Urothelium cell line (cell line): ENCODE measurements around the gene GJB5.

Source experiments
- DNase-seq: peaks from one replicate; pipeline ENCODE4 v3.0.0; 2011; ENCODE audit warnings: low spot score, mixed read lengths
- FAIRE-seq: peaks from 2 replicates; lab custom pipeline; 2011; peaks lifted over from hg19 to GRCh38; lab: Jason Lieb, UNC

The GJB5 gene

DNA sequence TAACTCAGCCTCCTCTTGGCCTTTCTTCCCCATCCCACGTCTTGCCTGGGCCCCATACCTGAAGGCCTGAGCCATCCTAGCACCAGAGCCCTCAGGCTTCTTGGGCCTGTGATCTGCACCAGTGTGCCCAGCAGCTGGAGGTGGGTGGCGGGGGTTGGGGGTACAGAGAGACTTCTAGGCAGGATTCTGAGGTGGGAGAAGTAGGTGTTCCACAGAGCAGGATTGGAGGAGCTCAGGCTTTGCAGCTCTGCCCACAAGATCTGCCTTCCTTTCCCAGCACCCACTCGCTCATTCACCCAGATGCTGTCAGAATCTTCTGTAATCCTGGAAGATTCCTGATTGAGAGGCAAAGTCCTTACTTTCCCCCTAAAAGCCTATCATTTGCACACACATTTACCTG, 10.0 kb upstream of the GJB5 start:
- DNase-seq (no peak), FAIRE-seq (no peak)

DNA sequence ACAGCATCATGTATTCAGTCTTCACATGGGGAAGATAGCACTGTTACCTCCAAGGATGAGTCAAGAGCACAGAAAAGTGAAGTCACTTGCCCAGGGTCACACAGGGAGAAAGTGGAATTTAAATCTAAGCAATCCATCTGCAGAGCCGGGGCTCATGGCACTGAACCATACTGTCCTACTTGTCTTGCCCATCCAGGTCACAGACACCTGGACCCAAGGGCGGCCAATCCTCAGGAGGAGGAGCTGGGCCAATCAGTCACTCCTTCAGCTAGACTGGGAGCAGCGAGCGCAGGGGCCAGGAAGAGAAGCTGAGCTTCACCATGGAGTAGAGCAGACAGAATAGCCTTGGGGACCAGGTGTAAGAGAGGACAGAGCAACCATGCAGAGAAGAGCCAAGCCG, 9.2 kb upstream of the GJB5 start:
- FAIRE-seq (no peak), DNase-seq (no peak)

DNA sequence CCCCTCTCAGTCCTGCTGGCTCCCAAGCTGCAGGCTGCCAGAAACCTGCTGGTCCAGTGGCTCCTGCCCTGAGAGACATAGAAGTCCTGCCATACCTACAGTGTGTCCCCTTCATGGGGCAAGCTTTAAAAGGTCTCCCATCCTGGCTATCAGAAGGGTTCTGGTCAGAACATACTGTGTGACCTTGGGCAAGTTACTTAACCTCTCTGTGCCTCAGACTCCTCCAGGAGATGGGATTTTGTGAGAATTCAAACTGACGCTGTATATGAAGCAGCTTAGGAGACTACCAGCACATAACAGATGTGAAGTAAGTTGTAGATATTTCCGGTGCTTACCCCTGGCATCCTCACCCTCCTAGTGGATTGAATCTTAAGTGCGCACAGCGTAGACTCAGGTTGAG, 8.7 kb upstream of the GJB5 start:
- no peak for FAIRE-seq
- no peak for DNase-seq

- DNase-seq (no peak), FAIRE-seq (no peak)
These were observed 7.8 kb upstream of the GJB5 start for GRCh38 chr1:34746785-34747637.

DNA sequence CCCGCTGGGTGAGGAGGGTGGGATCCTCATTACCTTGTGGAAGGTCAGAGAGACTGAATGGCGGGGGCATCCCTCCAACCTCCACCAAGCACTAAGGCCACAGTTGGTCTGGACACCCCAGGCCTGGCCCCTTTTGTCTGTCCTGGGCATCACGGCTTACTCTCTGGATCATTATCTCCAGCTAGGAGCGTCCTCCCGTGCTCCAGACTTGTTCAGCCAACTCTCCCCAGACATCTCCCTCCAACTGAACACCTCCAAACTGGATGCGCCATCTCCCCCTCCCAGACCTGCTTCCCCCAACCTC, 7.3 kb upstream of the GJB5 start:
- no peak for FAIRE-seq

GRCh38 chr1:34749992-34750391, 4.9 kb upstream of the GJB5 start:
- DNase-seq (no peak), FAIRE-seq (no peak)

More for the DNA sequence above, 7.3 kb upstream of the GJB5 start:
- DNase-seq = no peak

DNA sequence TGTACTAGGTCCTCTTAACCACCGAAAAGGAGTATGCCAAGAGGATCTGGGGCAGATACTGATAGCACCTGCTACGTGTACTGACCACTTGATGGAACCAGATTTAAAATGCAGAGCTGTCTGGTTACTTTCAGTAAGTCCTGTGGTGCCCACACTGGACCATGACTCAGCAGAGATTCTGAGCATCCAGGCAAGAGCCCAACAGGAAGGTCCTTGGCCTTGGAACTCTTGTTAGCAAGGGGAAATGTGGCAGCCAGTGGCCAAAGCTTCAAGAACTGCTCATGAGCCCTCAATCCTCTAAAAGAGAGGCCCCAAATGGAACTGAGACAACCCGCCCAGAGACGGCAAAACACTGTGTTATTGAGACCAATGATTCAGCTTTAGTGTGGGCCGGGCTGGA, 4.2 kb upstream of the GJB5 start:
- no peak for DNase-seq
- no peak for FAIRE-seq

DNA sequence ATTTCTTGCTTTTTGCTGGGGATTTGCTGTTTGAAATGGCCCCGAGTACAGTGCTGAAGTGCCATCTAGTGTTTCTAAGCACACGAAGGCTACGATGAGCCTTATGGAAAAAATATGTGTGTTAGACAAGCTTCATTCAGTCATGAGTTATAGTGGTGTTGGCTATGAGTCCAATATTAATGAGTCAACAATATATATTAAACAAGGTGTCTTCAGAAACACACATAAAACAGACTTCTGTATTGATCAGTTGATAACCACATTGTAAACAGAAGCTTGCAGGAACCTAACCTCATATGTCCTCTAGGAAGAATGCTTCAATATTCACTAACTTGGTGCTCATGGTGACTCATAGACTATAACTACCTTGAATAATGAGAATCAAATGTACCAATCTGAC, 1.7 kb upstream of the GJB5 start:
- no peak for FAIRE-seq
- DNase-seq = no peak

DNA sequence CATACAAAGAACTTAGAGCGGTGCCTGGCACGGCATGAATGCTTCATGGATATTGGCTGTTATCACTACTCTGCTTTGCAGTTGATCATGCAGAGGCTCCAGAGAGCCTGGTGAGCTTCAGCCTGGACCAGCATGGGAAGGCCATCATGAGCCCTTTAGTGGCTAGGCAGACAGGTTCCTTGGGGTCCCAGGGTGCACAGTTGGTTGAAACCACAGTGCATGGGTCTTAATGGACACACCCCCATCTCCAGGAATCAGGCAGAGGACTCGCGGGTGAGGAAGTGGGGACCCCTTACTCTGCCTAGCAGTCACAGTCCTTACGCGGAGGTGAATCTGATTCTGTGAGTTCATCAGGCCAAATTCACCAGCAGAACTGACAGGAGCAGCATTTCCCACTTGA, 1.1 kb downstream of the GJB5 start:
- peak; percentile 17 for FAIRE-seq
- DNase-seq = no peak

- FAIRE-seq (no peak), DNase-seq (no peak)
These were observed 2.5 kb downstream of the GJB5 start for GRCh38 chr1:34757386-34757785.

DNA sequence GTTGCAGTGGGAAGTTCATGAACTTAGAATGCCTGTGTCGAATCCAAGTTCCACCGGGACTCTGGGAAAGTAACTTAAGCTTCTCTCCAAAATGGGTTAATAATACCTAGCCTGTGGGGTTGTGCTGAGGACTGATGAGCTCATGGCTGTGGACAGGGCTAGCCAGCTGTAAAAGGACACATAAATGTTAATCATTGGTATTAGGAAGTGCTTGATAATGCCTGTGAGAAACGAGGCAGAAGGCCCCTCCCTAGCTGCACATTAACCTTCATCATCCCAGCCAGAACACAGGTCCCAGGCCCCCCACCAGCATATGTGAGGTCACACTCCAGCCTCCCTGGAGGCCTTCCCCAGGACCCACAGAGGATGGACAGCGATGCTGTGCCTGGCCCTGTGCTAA, 3.9 kb downstream of the GJB5 start:
- no peak for DNase-seq

GRCh38 chr1:34759503-34760357, 4.9 kb downstream of the GJB5 start, which contains the start of gene GJB4:
Gene GJB4, plus strand, starts transcription at chr1:34759740. Its CDS starts 1,515 bp downstream, at chr1:34761255.
- DNase-seq (peak; percentile 23), FAIRE-seq (no peak)

More for the DNA sequence above, 3.9 kb downstream of the GJB5 start:
- FAIRE-seq = no peak

DNA sequence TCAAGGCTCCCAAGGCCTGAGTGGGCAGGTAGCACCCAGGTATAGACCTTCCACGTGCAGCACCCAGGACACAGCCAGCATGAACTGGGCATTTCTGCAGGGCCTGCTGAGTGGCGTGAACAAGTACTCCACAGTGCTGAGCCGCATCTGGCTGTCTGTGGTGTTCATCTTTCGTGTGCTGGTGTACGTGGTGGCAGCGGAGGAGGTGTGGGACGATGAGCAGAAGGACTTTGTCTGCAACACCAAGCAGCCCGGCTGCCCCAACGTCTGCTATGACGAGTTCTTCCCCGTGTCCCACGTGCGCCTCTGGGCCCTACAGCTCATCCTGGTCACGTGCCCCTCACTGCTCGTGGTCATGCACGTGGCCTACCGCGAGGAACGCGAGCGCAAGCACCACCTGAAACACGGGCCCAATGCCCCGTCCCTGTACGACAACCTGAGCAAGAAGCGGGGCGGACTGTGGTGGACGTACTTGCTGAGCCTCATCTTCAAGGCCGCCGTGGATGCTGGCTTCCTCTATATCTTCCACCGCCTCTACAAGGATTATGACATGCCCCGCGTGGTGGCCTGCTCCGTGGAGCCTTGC, 6.4 kb downstream of the GJB5 start:
- no peak for DNase-seq

DNA sequence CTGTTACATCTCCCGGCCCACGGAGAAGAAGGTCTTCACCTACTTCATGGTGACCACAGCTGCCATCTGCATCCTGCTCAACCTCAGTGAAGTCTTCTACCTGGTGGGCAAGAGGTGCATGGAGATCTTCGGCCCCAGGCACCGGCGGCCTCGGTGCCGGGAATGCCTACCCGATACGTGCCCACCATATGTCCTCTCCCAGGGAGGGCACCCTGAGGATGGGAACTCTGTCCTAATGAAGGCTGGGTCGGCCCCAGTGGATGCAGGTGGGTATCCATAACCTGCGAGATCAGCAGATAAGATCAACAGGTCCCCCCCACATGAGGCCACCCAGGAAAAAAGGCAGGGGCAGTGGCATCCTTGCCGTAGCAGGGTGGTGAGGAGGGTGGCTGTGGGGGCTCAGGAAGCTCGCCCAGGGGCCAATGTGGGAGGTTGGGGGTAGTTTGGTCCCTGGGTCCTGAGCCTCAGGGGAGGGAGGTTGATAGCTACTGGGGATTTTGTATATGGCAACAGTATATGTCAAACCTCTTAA, 7.0 kb downstream of the GJB5 start:
- no peak for FAIRE-seq

More for the DNA sequence above, 6.4 kb downstream of the GJB5 start:
- peak; percentile 58 for FAIRE-seq

DNA sequence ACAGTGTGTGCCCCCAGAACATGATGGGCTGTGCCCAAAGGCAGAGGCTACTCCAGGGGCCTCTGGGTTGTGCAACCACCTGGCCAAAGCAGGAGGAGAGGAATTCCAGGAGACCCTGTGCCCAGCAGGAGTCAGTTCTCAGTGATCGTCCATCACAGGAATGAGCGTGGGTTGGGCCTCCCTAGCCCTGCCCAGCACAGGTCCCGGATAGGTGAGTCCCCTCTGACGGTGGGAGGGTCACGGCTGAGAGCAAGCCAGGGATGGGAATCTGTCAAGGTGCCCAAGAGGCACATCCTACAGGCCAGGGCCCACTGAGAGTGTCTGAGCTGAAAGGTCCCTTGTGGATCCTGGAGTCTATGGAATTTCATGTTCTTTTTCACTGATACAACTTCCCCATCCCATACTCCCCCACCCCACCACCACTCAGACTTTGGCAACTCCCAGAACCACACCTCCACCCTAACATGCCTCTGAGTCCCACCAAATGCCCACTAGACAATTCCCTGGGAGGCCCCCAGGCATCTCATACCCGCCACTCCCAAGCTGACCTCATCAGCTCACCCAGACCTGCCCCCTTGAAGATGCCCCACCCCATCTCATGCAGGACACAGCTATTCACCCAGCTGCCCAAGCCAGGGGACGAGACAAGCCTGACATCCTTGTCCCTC, 7.8 kb downstream of the GJB5 start:
- no peak for FAIRE-seq
- peak; percentile 46 for DNase-seq

More for the DNA sequence above, 7.0 kb downstream of the GJB5 start:
- no peak for DNase-seq

DNA sequence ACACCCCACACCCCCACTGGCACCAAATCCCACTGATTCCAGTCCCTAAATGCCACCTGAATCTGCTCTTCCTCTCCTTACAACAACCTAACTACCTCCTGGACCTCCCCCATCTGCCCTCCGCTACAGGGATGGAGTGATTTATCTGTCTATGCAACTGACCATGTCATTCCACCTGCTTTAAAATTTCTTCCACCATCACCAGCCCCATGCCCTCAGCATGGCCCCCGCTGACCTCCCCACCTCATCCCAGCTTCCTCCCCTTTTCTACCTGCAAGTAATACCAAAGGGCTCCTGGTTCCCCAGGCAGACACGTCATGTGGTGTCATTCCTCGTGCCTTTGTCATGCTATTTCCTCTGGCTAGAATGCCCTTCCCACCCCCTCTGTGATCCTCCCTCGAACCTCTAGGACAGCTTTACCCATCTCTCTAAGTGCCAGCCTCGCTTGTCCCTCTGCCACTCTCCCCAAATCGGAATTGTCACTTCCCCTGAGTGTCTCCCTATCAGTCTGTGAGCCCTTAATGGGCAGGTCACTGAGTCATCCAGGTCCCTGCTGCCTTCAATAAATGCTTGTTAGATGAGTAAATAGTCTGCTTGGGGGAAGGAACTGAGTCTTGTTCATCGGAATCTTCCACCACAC, 8.4 kb downstream of the GJB5 start:
- FAIRE-seq (peak; percentile 42), DNase-seq (peak; percentile 82)

DNA sequence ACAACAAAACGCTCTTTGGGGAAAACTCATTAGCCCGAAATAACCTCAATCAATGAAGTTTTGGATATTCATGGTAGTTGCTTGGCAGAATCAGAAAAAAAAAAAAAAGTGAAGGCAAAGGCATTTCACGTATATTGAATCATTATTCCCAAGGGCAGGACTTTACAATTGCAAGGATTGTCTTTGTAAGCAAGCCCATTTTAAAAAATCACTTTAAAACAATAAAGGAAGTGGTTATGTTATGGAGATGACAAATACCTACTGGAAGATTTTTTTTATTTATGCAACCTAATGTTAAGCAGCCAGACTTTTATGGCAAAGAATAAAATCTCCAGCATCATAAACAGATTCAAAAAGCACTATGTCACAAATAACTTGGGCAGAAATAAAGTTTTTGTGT, 14.0 kb downstream of the GJB5 start:
- FAIRE-seq (no peak), DNase-seq (no peak)

DNA sequence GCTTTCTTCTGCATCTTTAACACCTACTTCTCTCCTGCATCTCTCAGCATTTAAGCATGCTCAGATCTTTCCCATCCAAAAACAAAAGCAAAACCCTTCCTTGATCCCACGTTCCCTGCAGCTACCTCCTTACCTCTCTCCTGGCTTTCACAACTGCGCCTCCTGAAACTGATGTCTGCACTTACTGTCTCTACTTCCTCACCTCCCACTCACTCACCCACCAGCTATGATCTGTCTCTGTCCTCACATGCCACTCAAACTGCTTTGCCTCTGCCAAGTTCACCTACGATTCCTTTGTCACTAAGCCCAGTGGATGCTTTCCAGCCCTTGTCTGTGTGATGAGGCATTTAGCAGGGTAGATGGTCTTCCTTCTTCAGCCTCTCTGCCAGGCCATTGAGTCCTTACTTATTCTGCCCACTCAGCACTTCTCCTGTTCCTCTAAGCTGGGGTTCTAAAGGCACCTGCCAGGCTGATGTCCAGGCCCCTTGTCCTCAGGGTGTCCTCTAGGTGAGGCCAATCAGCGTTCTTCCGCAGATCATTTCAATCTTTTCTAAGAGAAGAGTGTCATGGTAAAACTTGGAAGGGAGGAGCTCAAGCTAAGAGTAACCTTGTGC, 16.2 kb downstream of the GJB5 start:
- DNase-seq (no peak), FAIRE-seq (peak; percentile 35)

DNA sequence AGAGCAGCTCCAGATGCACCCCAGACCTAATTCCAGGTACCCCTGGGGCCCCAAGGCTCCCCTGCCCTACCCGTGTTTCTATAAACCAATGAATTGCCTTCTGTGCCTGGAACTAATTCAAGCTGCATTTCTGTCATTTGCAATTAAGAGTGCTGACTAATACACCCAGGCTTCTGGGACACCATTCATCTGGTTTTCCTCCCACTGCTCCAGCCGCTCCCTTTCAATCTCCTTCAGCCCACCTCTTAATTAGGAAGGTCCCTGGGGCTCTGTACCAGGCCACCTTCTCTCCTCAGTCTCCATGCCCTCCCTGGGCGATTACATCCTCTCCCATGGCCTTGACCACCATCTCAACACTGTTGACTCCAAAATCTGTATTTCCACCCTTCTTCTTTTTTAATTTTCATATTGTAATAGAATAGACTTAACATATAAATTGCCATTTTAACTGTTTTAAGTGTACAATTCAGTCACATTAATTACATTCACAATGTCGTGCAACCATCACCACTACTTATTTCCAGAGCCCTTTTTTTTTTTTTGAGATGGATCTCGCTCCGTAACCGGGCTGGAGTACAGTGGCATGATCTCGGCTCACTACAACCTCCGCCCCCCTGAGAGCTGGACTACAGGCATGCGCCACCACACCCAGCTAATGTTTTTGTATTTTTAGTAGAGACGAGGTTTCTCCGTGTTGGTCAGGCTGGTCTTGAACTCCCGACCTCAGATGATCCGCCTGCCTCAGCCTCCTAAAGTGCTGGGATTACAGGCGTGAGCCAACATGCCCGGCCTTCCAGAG, 16.9 kb downstream of the GJB5 start:
- no peak for FAIRE-seq
- DNase-seq = no peak
